GM19438 (cell line): ENCODE measurements around the gene ATXN1.
A peak's percentile ranks its signal among the peaks of the same experiment; 100 is the strongest.

Experiments
- ATAC-seq: cut with Tn5 transposase; IDR thresholded peaks from one replicate; pipeline ENCODE4 v1.9.1; 2021; ENCODE audit warnings: low read depth; ENCODE audit not compliant: unreplicated experiment

The ATXN1 gene

DNA sequence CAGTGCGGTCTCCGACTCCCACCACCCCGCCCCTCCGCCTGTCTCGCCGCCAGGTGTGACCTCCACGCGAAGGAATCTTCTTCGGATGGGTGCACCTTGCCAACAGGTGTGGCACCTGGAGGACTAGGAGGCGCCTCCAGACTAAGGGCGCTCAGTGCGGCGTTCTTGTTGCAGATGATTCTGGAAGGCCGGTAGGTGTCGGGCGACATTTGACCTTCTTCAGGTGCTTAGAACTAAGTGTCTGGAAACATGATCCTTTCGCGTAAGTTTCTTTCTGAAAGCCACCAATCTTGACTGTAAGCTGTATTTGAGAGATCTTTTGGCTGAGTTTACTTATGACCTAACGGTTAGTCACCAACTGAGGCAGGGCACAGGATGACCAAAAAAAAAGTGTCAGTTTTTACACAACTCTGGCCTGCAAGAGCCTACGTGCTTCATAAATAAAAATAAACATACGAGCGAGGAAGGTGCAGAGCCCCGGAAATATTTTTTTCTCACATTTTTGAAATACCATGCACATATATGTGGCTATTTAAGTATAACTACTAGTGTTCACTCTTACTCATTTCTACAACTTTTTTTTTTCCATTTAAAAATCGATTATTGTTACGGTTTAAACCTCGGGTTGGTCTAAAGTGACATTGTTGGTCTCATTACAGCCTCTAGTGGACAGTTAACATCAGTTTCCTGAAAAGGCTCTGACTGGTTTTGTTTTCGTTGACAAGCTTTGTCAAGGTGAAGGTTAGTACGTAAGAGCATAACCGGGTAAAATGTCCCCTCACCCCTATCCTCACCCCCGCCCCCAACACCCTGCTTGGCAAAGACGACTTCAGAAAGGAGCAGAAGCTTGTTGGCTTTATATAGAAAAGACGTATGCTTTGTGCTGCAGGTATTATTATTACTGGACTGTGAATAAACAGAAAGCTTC lies 1.6 kb upstream of the ATXN1 start:
- ATAC-seq, result peak; percentile 3

- ATAC-seq, result peak; percentile 5
Observed at GRCh38 chr6:16762268-16762549, 949 bp upstream of the ATXN1 start.

DNA sequence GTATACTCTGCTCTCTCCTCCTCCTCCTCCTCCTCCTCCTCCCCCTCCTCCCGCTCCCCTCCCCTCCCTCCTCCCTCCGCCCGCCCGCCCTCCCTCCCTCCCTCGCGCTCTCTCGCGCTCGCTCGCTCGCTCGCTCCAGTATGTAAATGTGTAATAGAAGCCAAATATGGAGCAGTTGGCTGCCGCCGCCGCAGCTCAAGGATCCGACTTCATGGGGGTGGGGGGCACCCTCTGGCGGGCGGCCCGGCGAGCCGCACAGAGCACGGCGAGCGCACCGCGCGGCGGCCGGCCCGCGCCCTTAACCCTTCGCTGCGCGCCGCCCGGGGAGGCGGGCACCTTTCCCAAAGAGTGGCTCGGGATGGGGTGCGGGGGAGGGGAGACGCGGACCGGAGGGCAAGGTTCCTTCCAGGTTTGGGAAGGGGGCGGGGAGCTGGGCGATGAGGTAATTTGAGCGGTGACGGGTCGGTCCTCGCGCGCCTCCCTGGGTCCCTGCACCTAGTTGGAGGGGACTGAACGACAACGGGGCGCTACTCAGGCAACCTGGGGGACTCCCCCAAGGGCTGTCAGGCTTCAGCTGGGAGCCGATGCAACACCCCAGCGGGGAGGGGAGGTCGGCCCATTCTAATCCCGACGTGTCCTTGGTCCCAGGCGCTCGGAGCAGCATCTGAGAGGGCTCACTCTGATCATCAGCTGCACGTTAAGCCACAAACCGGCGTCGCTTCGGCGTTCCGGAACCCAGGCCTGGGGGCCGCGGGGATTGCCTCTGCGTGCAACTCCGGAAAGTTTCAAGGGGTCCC lies 409 bp upstream of the ATXN1 start:
- peak; percentile 53 for ATAC-seq

- ATAC-seq, result peak; percentile 32
Observed at GRCh38 chr6:16759646-16760515, 1.4 kb downstream of the ATXN1 start.

GRCh38 chr6:16759181-16759645 lies 2.0 kb downstream of the ATXN1 start:
- ATAC-seq, result no peak

DNA sequence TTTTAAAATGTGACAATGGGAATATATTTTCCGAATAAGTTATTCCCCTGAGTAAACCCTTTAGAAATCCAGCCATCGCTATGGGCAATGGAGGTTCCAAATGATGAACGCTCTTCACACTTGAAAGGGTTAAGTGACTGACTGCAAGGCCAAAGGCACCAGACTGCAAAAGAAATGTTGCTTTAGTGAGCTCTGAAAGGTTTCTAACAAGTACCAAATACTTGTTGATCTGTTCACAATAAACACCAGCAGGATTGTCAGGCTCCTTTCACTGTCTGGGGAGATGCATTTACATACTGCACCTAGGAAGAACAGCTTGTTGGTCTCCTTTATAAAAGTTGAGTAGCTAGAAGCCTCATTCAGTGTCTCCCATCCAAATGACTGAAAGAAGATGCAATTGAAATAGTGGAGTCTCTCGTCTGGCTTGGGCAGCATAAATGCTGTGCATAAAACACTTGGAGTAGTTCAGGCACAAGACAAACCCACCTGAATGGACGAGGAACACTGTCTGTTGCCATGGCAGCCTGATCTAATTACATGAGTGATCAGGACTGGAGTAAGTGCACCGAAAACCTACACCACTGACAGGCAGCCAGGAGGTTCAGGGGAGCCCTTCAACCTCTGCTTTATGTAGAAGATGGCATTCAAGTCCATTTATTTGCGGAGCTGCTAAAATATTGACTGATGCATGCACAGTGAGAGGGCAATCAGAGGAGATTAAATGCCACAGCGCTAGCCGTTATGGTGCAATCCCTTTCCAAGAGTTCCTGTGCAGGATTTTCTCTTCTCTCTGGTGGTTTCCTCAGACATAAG lies 2.9 kb downstream of the ATXN1 start:
- no peak for ATAC-seq

DNA sequence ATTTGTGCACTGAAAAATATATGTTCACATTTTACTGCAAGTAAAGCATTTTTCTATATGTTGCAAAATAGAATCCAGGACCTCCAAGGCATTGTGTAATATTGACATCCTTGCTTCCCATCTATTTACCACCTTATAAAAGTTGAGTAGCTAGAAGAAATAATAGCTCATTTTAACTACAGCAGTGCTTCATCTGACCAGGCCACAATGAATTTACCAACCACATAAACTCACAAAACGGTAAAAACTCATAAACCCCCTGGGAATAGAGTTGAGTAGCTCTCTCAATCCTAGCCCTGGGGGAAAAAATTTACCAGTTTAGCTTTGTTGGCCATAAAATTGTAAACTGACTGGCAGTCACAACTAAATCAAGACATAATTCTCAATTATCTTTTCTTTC lies 3.9 kb downstream of the ATXN1 start:
- ATAC-seq, result no peak

- ATAC-seq, result no peak
Observed at GRCh38 chr6:16756660-16757255, 4.5 kb downstream of the ATXN1 start.

DNA sequence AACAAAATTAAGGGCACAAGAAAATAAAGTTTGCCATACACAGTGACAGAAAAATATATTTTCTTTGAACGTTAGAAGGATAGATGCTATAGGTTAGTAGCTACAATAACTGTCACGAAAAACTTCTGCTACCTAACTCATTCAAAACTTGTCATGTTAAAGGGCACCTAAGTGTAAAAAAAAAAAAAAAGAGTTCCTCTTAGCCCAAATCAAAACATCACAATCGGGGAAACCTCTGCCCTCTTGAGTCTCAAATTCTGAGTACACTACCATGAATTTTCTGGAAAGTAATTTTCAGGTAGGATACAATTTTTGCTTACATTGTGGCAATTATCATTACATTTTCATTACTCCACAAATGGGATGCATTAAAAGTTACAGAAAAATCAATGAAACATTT lies 5.7 kb downstream of the ATXN1 start:
- ATAC-seq, result no peak

GRCh38 chr6:16754876-16755275 lies 6.4 kb downstream of the ATXN1 start:
- no peak for ATAC-seq

DNA sequence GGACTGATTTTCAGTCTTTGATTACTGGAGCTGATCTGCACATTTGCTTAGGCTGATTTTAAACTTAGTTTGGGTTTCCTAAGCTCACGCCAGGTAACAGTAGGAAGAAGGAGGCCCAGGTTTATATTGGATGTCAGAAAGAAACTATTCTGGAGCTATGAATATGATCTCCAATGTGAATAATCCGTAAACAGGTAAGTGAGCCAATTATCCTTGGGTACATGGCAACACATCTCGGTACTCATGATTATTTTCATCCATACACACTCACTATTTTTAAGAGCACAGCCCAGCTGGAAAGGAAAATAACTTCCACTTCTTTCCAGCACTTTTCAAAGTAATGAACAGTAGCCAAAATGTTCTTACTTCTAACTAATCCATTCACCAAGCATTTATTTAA lies 7.0 kb downstream of the ATXN1 start:
- ATAC-seq, result no peak

DNA sequence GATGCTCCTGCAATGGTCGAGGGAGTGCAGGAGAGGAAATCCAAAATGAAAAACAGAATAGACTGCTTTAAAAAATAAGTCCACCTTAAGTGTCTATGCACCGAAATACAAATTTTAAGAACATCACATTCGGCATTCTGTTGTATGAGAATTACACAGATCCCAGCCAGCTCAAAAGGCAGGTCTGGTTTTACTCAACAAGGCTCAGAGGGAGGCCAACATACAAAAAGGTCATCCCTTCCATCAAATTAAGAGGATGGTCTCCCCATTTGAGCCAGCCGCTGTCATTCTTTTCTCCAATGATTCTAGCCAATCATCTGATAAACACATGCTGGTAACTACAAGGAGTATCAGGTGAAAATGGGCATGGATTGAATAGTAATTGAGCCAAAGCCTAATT lies 7.9 kb downstream of the ATXN1 start:
- ATAC-seq, result no peak

GRCh38 chr6:16752206-16752866 lies 8.9 kb downstream of the ATXN1 start:
- ATAC-seq, result no peak

DNA sequence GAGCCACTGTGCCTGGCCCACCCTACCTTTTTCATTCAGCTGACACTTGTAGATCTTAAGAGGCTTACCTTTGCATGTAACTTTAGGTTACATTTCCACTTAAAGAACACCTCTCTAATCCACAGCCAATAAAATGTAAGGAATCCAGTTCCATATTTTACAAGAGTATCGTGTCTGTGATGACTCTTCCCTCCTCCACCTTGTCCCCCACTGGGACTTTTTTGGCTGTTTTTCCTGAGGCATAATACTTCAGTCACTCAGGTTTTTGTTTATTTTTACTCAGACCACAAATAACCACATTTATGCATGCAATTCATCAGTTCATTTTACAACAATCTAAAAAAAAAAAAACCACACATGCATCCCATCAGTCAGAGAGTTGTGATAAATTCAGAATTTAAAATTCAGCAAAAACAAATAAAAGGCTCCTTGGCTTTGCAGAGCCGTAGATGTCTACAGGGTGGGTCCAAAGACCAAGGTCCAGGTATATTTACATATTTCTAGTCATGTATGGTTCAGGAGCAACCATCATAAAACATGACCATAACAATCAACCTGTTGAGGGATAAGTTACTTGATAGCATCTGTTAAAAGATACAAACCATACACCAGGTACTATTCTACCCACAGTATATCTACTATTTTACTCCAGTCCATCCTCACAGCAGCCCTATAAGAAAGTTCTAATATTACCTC lies 9.9 kb downstream of the ATXN1 start:
- ATAC-seq, result no peak

DNA sequence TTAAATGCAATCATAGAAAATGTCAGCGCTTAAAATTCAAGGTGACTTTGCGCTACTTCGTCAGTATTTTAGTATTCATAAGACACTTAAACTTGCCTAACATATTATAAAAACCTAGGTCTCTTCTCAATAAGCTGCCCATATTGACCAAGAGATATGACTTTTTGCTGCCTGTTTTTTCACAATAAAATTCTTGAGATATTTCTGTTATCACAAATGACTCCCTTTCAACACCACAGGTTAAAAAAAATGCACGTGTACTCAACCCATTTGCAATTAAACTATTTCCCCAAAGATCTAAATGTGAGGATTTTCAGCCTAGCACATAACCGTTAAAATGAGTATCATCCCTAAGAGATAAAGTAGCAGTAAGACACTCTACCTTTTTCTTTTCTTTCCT lies 10.7 kb downstream of the ATXN1 start:
- ATAC-seq, result no peak

DNA sequence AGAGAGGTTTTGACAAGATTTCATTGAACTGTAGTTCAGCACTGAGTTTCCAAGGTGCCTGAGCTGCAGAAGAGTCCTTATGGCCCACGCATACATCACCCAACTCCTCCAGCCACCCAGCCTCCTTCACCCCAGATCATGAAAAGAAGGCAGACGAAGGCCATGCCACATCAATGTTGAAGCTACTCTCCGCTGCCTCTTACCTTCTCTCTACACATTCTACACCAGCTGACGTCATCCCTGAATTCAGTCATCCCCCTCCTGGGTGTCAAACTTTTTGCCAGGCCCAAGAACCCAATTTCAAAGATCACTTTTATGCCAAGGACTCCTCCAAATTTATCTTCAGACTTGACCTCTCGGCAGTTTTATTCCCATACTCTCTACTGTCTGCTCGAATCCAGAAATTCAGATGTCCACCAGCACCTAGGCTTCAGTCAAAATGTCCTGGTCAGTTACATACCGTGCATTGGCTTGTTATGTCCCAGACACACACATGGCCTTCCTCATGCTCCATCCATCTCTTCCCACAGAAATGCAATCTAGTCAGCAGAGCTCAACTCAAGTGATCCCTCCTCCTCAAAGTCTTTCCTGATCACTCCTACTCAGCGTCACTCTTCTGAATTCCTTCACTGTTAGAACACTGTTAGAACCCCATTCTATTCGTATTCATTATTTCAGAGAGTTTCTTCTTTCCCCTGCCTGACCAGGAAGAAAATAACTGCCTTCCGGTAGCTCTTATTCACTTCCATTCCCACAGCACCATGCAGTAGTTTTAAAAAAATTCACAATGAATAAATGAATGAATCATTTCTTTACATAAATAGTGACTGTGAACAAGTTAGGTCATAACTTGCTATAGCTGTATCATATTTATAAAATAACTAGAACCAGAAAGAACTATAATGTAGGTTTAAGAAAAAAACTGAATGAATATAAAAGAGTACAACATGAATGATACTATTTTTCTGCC lies 11.5 kb downstream of the ATXN1 start:
- ATAC-seq, result no peak

DNA sequence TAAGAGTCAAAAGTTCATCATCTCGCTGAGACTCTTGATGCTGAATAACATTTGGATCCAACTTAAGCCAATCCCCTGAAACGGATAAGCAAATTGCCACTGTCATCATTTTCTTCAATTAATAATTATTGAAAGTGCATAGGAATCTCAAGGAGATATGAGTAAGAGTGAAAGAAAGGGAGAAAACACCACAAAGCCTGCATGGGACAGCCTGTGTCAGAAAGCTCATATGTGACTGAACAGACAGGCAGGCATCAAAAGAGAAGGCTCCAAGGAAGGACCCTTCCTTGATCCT lies 13.3 kb downstream of the ATXN1 start:
- no peak for ATAC-seq
